Daoy (cell line): Measurements from ENCODE around the gene TMPRSS3. TPM values are rescaled to one million over a fixed set of nuclear protein-coding genes. Genes with fewer than 3 reads are reported as not detected.
A peak's percentile ranks its signal among the peaks of the same experiment; 100 is the strongest.
"Not testable (repeated sequence)": the region's sequence is repeated elsewhere in the genome, so short reads cannot be mapped to it uniquely, and the experiment has no call there.

Experiments
- DNase-seq: peaks from one replicate; pipeline ENCODE4 v3.0.0-alpha.2; 2015; ENCODE audit warnings: low read depth
- total RNA-seq: library from RNA; depleted of rRNA; stranded (reverse); fragments of >200 nt; shearing (Covaris generic); gene quantifications from 2 replicates; pipeline ENCODE4 v1.2.3, GENCODE V29; 2014

TMPRSS3 gene
- total RNA-seq, 1 experiment from 2014 or later: 8.7 TPM

DNA sequence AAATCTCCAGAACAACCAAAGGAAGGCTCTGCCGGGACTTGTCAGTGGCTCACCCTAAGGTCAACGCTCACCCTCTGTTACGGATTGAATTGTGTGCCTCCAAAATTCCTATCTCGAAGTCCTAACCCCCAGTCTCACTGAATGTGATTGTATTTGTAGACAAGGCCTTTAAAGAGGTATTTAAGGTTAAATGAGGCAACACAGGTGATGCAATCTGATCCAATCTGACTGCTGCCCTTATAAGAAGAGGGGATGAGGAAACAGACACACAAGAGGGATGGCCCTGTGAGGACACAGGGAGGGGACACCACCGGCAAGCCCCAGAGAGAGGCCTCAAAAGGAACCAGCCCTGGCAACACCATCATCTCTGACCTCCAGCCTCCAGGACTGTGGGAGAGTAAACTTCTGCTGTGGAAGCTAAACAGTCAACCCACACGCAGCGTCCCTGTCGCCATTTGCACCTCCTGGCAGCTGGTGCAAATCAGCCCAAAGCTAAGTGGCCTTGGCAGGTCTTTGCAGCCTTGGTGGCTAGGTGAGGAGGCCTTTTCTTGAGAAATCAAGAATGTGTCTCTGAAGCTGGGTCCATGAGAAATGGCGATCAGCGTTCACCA lies 32.1 kb upstream of the TMPRSS3 start:
- DNase-seq: no peak

DNA sequence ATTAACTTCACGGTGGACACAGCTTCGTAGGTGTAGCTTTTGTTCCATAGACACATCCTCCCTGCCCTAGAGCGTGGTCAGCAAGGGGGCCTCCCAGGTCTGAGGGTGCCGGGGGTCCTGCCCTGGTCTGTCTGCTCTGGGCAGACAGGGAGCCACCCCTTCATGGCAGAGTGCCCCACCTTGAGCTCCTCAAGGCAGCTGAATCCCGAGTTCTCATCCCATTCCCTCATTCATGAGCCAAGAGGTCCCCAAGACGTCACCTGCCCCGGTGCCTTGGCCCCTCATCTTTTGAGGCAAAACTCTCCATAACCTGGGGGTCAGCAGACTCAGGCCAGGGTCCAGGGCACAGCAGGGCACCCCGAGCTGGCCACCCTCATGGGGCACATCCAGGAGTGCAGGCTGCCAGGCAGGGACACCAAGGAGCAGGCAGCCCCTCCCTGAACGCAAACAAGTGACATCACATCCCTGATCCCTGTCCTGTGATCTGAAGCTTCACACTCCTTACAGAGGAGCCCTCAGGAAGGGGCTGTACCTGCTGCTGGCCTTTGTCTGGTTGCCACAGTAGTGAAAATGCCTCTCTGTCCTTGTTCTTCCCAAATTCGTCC lies 31.1 kb upstream of the TMPRSS3 start:
- no peak for DNase-seq

- DNase-seq: no peak
Observed at GRCh38 chr21:42426424-42426823, 30.6 kb upstream of the TMPRSS3 start.

DNA sequence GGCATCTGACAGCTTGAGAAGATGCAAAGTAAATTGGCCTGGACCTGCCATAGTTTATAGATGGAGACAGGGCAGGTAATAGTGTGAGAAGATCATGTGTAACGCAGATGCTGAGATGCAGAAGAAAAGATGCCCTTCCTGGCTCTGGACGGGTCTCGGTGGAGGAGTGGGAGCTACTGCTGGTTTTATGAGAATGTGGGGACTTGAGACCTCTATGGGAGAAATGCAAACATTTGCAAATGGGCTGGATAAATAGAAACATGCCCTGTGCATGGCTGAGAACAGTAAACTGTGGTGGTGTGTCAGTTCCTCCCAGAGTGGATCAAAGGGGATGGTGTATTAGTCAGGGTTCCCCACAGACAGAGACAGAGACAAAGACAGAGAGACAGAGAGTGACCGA lies 29.7 kb upstream of the TMPRSS3 start:
- DNase-seq: no peak

- DNase-seq: no peak
Observed at GRCh38 chr21:42424914-42425541, 29.2 kb upstream of the TMPRSS3 start.

- DNase-seq: no peak
Observed at GRCh38 chr21:42423685-42424084, 27.8 kb upstream of the TMPRSS3 start.

- DNase-seq: no peak
Observed at GRCh38 chr21:42423197-42423675, 27.4 kb upstream of the TMPRSS3 start.

DNA sequence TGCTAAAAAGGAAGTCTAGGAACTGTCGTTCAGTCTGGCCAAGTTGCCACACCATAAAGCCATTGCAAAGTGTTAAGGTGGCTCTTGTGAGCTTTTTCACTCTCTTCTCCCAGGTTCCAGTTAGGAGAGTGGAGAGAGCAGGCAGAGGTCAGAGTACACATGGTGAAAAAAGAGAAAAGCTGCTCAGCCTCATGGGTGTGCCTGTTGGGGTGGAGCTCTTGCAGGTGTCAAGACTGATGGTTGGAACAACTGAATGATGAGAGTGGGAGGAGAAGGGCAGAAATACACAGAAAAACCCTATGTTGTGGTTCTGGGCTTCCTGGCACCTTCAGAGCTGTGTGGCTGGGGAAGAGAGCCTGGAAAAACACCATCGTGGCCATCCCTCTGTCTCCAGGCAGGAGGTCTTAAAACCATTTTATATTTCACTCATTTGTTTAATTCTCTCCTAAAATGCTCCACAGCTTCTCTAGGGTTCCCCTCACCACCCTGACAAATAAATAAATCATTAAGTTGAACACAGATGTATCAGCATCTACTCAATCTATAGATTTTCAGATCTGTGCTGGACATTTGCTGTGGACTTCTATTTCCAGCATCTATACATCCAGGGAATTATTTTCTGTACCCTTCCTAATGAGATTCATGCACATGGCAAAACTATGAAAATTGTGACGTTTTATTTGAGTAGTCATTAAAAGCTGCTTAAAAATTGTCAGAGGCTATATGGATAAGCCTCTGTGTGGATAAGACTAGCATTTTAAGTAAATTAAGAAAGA lies 25.4 kb upstream of the TMPRSS3 start:
- no peak for DNase-seq

GRCh38 chr21:42419845-42420244 lies 24.0 kb upstream of the TMPRSS3 start:
- no peak for DNase-seq

DNA sequence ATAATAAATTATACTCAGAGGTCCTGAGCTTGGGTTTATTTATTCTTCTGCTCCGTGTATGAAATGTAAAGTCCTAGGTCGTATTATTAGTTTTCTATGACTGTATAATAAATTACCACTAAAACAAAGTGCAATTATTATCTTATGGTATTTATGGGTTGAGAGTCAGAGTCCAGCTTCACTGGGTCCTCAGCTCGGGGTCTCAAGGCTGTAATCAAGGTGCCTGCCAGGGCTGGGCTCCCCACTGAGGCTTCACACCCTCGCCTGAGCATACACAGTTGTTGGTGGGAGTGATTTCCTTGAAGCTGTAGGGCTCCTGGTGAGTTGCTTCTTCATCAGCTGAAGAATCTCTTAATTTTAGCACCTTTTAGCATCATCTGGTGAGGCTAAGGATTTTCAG lies 23.0 kb upstream of the TMPRSS3 start:
- DNase-seq: no peak

DNA sequence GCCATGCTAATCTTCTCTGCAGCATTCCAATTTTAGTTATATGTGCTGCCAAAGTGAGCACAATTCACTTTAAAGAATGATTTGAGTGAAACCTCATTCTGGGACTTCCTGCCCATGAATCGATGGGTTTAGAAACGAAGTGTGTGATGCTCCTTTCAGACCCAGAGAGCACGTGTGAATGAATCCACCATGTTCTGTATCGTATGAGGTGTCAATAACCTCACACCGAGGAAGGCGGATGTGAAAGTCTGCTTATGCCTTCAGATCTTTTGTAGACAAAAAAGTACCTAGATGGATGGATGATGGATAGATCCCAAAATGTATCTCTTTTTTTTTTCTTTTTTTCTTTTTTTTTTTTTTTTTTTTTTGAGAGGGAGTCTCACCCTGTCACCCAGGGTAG lies 21.7 kb upstream of the TMPRSS3 start:
- DNase-seq: no peak

- peak; percentile 99 for DNase-seq
Observed at GRCh38 chr21:42414928-42415769, 19.3 kb upstream of the TMPRSS3 start.

DNA sequence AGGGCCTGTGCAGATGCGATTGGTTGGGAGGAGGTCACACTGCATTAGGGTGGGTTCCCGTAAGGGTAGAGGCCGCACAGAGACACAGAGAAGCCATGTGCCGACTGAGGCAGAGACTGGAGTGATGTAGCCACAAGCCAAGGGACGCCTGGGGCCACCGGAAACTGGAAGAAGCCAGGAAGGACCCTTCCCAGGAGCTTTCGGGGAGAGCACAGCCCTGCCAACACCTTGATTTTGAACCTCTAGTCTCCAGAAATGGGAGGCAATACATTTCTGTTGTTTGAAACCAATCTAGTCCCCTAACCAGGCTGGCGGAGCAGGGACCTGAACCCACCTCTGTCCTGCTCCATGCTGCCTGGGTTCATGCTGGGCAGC lies 18.7 kb upstream of the TMPRSS3 start:
- no peak for DNase-seq

DNA sequence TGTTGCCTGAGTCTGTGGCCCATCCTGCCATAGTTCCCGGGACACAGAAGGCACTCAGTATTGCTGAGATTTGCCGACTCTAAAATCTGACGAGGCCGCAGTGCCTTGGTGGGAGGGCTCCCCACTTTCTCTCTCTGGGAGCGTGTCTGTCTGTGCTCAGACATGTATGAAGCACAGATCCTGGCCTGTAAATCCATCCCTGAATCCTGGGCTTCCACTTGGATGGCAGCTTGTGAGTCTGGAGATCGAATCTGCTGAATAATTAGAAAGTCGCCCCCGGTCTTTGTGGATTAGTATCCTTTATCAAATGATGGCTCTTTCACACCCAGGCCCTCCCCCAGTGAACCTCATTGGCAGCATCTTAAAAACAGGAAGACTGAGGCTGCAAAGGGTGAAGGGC lies 18.2 kb upstream of the TMPRSS3 start:
- no peak for DNase-seq

GRCh38 chr21:42413500-42413899 lies 17.6 kb upstream of the TMPRSS3 start:
- peak; percentile 24 for DNase-seq

DNA sequence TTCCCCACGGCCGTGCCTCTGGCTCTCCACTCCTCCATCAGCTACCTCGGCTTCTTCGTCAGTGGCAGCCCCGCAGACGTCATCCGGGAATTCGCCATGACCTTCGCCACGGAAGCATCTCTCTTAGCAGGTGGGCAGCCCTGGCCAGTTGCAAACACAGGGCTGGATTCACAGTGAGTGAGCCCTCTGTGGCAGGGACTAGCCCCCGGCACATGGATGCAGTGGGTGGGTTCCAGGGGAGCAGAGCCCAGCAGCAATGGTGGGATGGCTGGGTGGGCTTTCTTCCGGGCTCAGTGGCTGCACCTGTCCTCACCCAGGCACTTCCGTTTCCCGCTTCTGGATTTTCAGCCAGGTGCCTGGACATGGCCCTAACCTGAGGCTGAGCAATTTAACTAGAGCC lies 17.2 kb upstream of the TMPRSS3 start:
- DNase-seq: no peak

DNA sequence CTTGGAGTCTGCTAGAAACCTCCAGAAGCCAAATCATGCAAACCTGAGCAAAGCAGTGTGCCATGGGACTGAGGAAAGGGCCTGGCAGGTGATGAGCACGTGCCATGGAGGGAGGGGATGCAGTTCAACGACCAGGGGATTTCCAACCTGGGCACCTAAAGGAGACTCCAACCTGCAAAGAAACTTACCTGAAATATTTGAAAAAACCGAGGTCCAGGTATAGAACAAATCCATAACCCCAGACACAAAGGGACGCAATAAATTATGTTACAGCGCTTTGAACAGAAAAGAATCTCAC lies 16.7 kb upstream of the TMPRSS3 start:
- DNase-seq: no peak

GRCh38 chr21:42411891-42412635 lies 16.2 kb upstream of the TMPRSS3 start:
- DNase-seq: peak; percentile 79

DNA sequence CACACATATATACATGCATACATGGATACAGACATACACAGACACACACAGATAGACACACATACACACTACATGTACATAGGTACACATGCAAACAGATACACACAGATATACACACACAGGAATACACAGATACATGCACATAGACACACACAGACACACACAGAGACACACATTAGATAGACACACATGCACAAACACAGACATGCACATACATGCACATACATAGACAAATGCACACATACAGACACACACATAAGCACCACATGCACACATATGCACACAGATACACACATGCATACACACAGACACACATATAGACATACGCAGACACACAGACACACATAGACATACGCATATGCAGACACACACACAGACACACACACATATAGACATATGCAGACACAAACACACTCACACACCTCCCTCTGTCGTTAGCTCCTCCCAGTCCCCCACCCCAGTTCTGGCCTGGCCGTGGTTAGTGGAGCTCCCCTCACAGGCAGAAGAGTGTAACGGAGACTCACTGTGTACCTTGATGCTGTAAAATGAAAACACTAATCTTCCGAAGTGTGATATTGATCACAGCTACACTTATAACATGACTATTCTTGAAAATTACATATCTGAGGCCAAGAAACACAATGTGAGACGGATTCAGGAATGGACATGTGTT lies 15.5 kb upstream of the TMPRSS3 start:
- DNase-seq: peak; percentile 54

DNA sequence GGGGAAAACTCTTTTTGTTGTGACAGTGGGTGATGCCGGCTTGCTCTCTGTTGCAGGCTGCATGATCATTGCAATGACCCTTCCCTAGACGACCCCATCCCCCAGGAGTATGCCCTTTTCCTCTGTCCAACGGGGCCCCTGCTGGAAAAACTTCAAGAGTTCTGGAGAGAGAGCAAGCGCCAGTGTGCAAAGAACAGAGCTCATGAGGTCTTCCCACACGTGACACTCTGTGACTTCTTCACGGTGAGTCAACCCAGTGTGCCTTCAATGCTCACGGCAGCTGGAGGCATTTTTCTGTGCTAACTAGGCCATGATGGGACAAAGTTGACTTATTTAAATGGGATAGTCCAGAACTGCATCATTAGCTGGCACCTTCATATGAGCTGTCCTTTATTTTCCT lies 13.5 kb upstream of the TMPRSS3 start:
- DNase-seq: no peak

- not testable (repeated sequence) for DNase-seq
Observed at GRCh38 chr21:42408718-42409117, 12.9 kb upstream of the TMPRSS3 start.
